HepG2 (cell line): ENCODE results near the gene SRSF1. TPM values are rescaled to one million over a fixed set of nuclear protein-coding genes. Genes with fewer than 3 reads are reported as not detected.
A peak's percentile ranks its signal among the peaks of the same experiment; 100 is the strongest.

Source experiments
- AHR ChIP-seq: IDR thresholded peaks from 2 replicates; pipeline ENCODE4 v1.6.1; 2018; ENCODE audit warnings: missing genetic modification reagents, missing compliant biosample characterization
- GATA4 ChIP-seq: sonication (generic); IDR thresholded peaks from 2 replicates; pipeline ENCODE4 v1.6.1; 2016; ENCODE audit warnings: antibody characterized with exemption, low read depth, borderline replicate concordance
- HOXA3 ChIP-seq: sonication (generic); formaldehyde crosslinking; IDR thresholded peaks from 2 replicates; pipeline ENCODE4 v1.5.0; 2020; ENCODE audit warnings: missing genetic modification reagents
- KLF13 ChIP-seq: sonication (generic); formaldehyde crosslinking; IDR thresholded peaks from 2 replicates; pipeline ENCODE4 v1.4.0; 2020; ENCODE audit warnings: mild to moderate bottlenecking, missing genetic modification reagents
- MAFK ChIP-seq, 2 experiments: IDR thresholded peaks in 1 of 2; conservative IDR thresholded peaks in 1 of 2; 2 replicates each; pipeline ENCODE4 v1.6.1; 2011; ENCODE audit warnings: improper control_type of control experiment in 2 of 2, low read length in 2 of 2
- NFE2L2 ChIP-seq: fragments of 150-350 bp; IDR thresholded peaks from 2 replicates; pipeline ENCODE4 v1.6.1; 2014; ENCODE audit warnings: low read length
- SMYD3 ChIP-seq: sonication (generic); formaldehyde crosslinking; IDR thresholded peaks from 2 replicates; pipeline ENCODE4 v1.8.1; 2023; ENCODE audit warnings: mild to moderate bottlenecking, missing genetic modification reagents
- SPEN ChIP-seq: sonication (generic); formaldehyde crosslinking; IDR thresholded peaks from 2 replicates; pipeline ENCODE4 v1.5.1; 2020; ENCODE audit warnings: low read depth, mild to moderate bottlenecking, missing genetic modification reagents
- ZBTB43 ChIP-seq: sonication (generic); formaldehyde crosslinking; conservative IDR thresholded peaks from 2 replicates; pipeline ENCODE4 v1.4.0; 2020; ENCODE audit warnings: missing genetic modification reagents
- ZNF451 ChIP-seq: sonication (generic); formaldehyde crosslinking; IDR thresholded peaks from 2 replicates; pipeline ENCODE4 v1.5.0; 2020; ENCODE audit warnings: mild to moderate bottlenecking, missing genetic modification reagents
- ZNF501 ChIP-seq: sonication (generic); formaldehyde crosslinking; IDR thresholded peaks from 2 replicates; pipeline ENCODE4 v1.5.1; 2020; ENCODE audit warnings: mild to moderate bottlenecking, moderate library complexity, missing genetic modification reagents
- ZNF557 ChIP-seq: sonication (generic); formaldehyde crosslinking; IDR thresholded peaks from 2 replicates; pipeline ENCODE4 v1.4.0; 2020; ENCODE audit warnings: missing genetic modification reagents
- polyA plus RNA-seq, 8 experiments: library from polyadenylated mRNA; depleted of rRNA in 3 of 8; stranded (reverse) in 7 of 8; unstranded in 1 of 8; fragments of >200 nt; fragmentation: Illumina TruSeq in 4 of 8; extraction: Trizol in 4 of 8; gene quantifications; 2 replicates each; pipeline versions ENCODE4 v1.2.1 to v1.2.3, GENCODE V29; 2011 to 2016; ENCODE audit warnings: low read depth in 4 of 8, missing spikeins in 1 of 8, mixed read lengths in 1 of 8; ENCODE audit not compliant: insufficient read depth in 1 of 8
- total RNA-seq, 5 experiments: library from RNA; depleted of rRNA; stranded (reverse); fragments of >200 nt; fragmentation: Illumina TruSeq; extraction: Trizol; gene quantifications; 2 replicates each; pipeline ENCODE4 v1.2.3, GENCODE V29; 2016; ENCODE audit warnings: low read depth in 1 of 5
- TF ChIP-seq, protein P1 (sequence below): sonication (generic); formaldehyde crosslinking; IDR thresholded peaks from one replicate; pipeline ENCODE4 v1.5.1; 2020; ENCODE audit warnings: mild to moderate bottlenecking, missing genetic modification reagents; ENCODE audit errors: not compliant biosample characterization
- TF ChIP-seq, protein P2 (sequence below): IDR thresholded peaks from 2 replicates; pipeline ENCODE4 v1.6.1; 2016; ENCODE audit warnings: control low read depth
- TF ChIP-seq, protein P3 (sequence below): sonication (generic); formaldehyde crosslinking; IDR thresholded peaks from 2 replicates; pipeline ENCODE4 v1.4.0; 2020; ENCODE audit warnings: missing genetic modification reagents, borderline replicate concordance

SRSF1 gene
- total and polyA plus RNA-seq, 2 of the 13 experiments (the other 11 are each of a cell fraction or from before 2014, with no cell fraction given), result 142 to 445 TPM

DNA sequence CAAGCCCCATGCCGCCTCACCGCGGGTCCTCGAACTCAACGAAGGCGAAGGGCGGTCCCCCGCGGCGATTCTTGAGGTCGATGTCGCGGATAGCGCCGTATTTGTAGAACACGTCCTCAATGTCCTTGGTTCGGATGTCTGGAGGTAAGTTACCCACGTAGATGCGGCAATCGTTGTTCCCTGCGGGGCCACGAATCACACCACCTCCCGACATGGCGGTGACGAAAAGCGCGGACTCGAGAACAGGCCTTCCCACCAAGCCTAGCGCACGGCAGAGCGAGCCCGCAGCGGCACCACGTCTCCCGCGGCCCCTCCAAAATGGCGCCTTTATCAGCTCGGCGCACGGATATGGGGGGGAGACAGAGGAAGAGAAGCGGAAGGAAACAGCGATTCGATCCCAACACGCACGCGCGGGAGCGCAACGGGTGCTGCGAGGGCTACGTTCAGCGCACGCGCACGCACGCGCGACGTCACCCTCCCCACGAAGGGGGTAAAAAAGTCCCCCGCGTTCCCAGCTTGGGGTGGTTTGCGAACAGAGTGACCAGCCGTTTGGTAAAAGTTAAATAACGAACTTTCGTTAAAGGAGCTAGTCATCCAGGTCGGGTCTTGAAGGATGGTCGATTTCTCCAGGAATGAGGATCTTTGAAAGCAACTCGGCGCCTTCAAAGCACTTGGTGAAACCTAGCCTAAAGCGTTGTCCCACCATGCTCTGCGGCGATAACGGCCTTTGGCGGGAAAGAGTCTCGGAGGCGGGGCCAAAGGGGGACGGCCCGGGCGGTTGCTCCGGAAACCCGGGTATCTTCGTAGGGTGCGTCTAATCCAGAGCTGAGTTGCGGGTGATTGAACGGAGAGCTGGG, at the start of gene SRSF1 (continued):
- TF ChIP-seq, protein P1, sequence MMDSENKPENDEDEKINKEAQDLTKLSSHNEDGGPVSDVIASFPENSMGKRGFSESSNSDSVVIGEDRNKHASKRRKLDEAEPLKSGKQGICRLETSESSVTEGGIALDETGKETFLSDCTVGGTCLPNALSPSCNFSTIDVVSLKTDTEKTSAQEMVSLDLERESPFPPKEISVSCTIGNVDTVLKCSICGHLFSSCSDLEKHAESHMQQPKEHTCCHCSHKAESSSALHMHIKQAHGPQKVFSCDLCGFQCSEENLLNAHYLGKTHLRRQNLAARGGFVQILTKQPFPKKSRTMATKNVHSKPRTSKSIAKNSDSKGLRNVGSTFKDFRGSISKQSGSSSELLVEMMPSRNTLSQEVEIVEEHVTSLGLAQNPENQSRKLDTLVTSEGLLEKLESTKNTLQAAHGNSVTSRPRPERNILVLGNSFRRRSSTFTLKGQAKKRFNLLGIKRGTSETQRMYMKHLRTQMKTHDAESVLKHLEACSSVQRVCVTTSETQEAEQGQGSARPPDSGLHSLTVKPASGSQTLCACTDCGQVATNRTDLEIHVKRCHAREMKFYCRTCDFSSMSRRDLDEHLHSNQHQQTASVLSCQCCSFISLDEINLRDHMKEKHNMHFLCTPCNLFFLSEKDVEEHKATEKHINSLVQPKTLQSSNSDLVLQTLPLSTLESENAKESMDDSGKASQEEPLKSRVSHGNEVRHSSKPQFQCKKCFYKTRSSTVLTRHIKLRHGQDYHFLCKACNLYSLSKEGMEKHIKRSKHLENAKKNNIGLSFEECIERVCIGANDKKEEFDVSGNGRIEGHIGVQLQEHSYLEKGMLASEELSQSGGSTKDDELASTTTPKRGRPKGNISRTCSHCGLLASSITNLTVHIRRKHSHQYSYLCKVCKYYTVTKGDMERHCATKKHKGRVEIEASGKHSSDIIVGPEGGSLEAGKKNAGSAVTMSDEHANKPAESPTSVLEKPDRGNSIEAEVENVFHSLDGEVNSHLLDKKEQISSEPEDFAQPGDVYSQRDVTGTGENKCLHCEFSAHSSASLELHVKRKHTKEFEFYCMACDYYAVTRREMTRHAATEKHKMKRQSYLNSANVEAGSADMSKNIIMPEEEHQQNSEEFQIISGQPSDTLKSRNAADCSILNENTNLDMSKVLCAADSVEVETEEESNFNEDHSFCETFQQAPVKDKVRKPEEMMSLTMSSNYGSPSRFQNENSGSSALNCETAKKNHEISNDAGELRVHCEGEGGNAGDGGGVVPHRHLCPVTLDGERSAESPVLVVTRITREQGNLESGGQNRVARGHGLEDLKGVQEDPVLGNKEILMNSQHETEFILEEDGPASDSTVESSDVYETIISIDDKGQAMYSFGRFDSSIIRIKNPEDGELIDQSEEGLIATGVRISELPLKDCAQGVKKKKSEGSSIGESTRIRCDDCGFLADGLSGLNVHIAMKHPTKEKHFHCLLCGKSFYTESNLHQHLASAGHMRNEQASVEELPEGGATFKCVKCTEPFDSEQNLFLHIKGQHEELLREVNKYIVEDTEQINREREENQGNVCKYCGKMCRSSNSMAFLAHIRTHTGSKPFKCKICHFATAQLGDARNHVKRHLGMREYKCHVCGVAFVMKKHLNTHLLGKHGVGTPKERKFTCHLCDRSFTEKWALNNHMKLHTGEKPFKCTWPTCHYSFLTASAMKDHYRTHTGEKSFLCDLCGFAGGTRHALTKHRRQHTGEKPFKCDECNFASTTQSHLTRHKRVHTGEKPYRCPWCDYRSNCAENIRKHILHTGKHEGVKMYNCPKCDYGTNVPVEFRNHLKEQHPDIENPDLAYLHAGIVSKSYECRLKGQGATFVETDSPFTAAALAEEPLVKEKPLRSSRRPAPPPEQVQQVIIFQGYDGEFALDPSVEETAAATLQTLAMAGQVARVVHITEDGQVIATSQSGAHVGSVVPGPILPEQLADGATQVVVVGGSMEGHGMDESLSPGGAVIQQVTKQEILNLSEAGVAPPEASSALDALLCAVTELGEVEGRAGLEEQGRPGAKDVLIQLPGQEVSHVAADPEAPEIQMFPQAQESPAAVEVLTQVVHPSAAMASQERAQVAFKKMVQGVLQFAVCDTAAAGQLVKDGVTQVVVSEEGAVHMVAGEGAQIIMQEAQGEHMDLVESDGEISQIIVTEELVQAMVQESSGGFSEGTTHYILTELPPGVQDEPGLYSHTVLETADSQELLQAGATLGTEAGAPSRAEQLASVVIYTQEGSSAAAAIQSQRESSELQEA (CRISPR knock-in tag), result peak; percentile 91
- TF ChIP-seq ZNF557 (peak; percentile 85), NFE2L2 (no peak), ZBTB43 (peak; percentile 93), MAFK (conservative IDR thresholded peaks at IDR 0.05 in 1 of 2, IDR thresholded peaks at IDR 0.05 in 1 of 2; ENCODE audit: low read length in 2 of 2) (no peak), KLF13 (CRISPR knock-in tag) (peak; percentile 87), SPEN (peak; percentile 98), SMYD3 (CRISPR knock-in tag) (peak; percentile 97), HOXA3 (peak; percentile 98), ZNF501 (CRISPR knock-in tag) (peak; percentile 95), GATA4 (peak; percentile 65; the same call in 1 of the 2 replicates), ZNF451 (peak; percentile 94), AHR (peak; percentile 80; the same call in 1 of the 2 replicates)
- TF ChIP-seq, protein P2, sequence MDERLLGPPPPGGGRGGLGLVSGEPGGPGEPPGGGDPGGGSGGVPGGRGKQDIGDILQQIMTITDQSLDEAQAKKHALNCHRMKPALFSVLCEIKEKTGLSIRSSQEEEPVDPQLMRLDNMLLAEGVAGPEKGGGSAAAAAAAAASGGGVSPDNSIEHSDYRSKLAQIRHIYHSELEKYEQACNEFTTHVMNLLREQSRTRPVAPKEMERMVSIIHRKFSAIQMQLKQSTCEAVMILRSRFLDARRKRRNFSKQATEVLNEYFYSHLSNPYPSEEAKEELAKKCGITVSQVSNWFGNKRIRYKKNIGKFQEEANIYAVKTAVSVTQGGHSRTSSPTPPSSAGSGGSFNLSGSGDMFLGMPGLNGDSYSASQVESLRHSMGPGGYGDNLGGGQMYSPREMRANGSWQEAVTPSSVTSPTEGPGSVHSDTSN (CRISPR knock-in tag), result no peak
- TF ChIP-seq, protein P3, sequence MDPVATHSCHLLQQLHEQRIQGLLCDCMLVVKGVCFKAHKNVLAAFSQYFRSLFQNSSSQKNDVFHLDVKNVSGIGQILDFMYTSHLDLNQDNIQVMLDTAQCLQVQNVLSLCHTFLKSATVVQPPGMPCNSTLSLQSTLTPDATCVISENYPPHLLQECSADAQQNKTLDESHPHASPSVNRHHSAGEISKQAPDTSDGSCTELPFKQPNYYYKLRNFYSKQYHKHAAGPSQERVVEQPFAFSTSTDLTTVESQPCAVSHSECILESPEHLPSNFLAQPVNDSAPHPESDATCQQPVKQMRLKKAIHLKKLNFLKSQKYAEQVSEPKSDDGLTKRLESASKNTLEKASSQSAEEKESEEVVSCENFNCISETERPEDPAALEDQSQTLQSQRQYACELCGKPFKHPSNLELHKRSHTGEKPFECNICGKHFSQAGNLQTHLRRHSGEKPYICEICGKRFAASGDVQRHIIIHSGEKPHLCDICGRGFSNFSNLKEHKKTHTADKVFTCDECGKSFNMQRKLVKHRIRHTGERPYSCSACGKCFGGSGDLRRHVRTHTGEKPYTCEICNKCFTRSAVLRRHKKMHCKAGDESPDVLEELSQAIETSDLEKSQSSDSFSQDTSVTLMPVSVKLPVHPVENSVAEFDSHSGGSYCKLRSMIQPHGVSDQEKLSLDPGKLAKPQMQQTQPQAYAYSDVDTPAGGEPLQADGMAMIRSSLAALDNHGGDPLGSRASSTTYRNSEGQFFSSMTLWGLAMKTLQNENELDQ, result no peak
